Keratinocyte (primary cell): ENCODE data around the gene HDGFL2. TPM values are rescaled to one million over a fixed set of nuclear protein-coding genes. Genes with fewer than 3 reads are reported as not detected.

ENCODE experiments used
- DNase-seq: peaks from one replicate; pipeline ENCODE4 v3.0.0-alpha.2; 2011; ENCODE audit warnings: low read depth, missing footprints, low spot score
- FAIRE-seq: peaks from 2 replicates; lab custom pipeline; 2011; peaks lifted over from hg19 to GRCh38; lab: Jason Lieb, UNC
- H2AFZ ChIP-seq: 2 replicates; pipeline ENCODE4 v1.6.0; 2012; ENCODE audit warnings: low read length, control low read depth, inconsistent platforms; ENCODE audit not compliant: control insufficient read depth
- H3K27ac ChIP-seq: 2 replicates; pipeline ENCODE4 v1.5.1; 2011; ENCODE audit warnings: low read length; ENCODE audit not compliant: control insufficient read depth, insufficient read depth
- H3K27me3 ChIP-seq: 3 replicates; pipeline ENCODE4 v1.6.0; 2011; ENCODE audit warnings: low read length; ENCODE audit not compliant: control insufficient read depth, insufficient read depth; ENCODE audit errors: extremely low read depth
- H3K36me3 ChIP-seq, 2 experiments: 2 replicates in 1 of 2; 3 replicates in 1 of 2; pipeline ENCODE4 v1.5.1; 2011; ENCODE audit warnings: low read length in 2 of 2, mild to moderate bottlenecking in 1 of 2; ENCODE audit not compliant: control insufficient read depth in 2 of 2, insufficient read depth in 2 of 2; ENCODE audit errors: extremely low read depth in 1 of 2
- H3K4me1 ChIP-seq: 3 replicates; pipeline ENCODE4 v1.5.1; 2011; ENCODE audit warnings: low read length; ENCODE audit not compliant: control insufficient read depth, insufficient read depth; ENCODE audit errors: extremely low read depth
- H3K4me2 ChIP-seq: 3 replicates; pipeline ENCODE4 v1.6.0; 2011; ENCODE audit warnings: low read depth, low read length; ENCODE audit not compliant: control insufficient read depth, insufficient read depth; ENCODE audit errors: extremely low read depth
- H3K4me3 ChIP-seq, 3 experiments: fragments of 200-600 bp in 1 of 3; sonication (generic) in 1 of 3; 2 replicates in 2 of 3; 3 replicates in 1 of 3; pipeline ENCODE4 v1.5.1; 2011 to 2016; ENCODE audit warnings: low read length in 3 of 3, mild to moderate bottlenecking in 3 of 3, control low read depth in 2 of 3, inconsistent platforms in 1 of 3, low read depth in 1 of 3, mixed read lengths in 1 of 3, mixed run types in 1 of 3, moderate library complexity in 1 of 3; ENCODE audit not compliant: control insufficient read depth in 2 of 3, insufficient read depth in 2 of 3; ENCODE audit errors: extremely low read depth in 1 of 3
- H3K79me2 ChIP-seq: 2 replicates; pipeline ENCODE4 v1.6.0; 2012; ENCODE audit warnings: low read length; ENCODE audit not compliant: control insufficient read depth, insufficient read depth
- H3K9ac ChIP-seq: 3 replicates; pipeline ENCODE4 v1.6.0; 2011; ENCODE audit warnings: low read length; ENCODE audit not compliant: control insufficient read depth, insufficient read depth; ENCODE audit errors: extremely low read depth
- H3K9me1 ChIP-seq: 3 replicates; pipeline ENCODE4 v1.6.0; 2011; ENCODE audit warnings: low read length; ENCODE audit not compliant: control insufficient read depth, insufficient read depth; ENCODE audit errors: extremely low read depth
- H3K9me3 ChIP-seq: 2 replicates; pipeline ENCODE4 v1.5.1; 2012; ENCODE audit warnings: low read depth, low read length; ENCODE audit not compliant: control insufficient read depth
- H4K20me1 ChIP-seq: 3 replicates; pipeline ENCODE4 v1.6.0; 2011; ENCODE audit warnings: low read length; ENCODE audit not compliant: control insufficient read depth, insufficient read depth; ENCODE audit errors: extremely low read depth
- EZH2 ChIP-seq: IDR thresholded peaks from one replicate; pipeline ENCODE4 v1.6.1; 2012; ENCODE audit warnings: inconsistent platforms, mild to moderate bottlenecking, low read length, moderate library complexity
- dilution Hi-C: fragments of 300-500 bp; cut with MboI; formaldehyde crosslinking; loops from one replicate; pipeline ENCODE4 v1.7.0; 2020; ENCODE audit warnings: low sequenced_read_pairs; ENCODE audit not compliant: extremely low pct_ligation_motif_present
- polyA plus RNA-seq, 5 experiments: library from polyadenylated mRNA; depleted of rRNA in 3 of 5; stranded (reverse) in 3 of 5; stranded (forward) in 1 of 5; unstranded in 1 of 5; fragments of >200 nt; gene quantifications; 1 replicate in 1 of 5; 2 replicates in 3 of 5; 3 replicates in 1 of 5; pipeline versions ENCODE4 v1.2.1 to v1.2.3, GENCODE V29; 2011 to 2012; ENCODE audit warnings: missing spikeins in 2 of 5, low read depth in 1 of 5, low replicate concordance in 1 of 5
- TF ChIP-seq, protein P1 (sequence below), 3 experiments: IDR thresholded peaks in 1 of 3; conservative IDR thresholded peaks in 1 of 3; optimal IDR thresholded peaks in 1 of 3; 2 replicates in 2 of 3; 3 replicates in 1 of 3; pipeline versions ENCODE3 to v1.5.1; 2011; ENCODE audit warnings: low read length in 3 of 3, mild to moderate bottlenecking in 3 of 3, moderate library complexity in 2 of 3, control low read depth in 1 of 3, inconsistent platforms in 1 of 3; ENCODE audit not compliant: insufficient read depth in 2 of 3; ENCODE audit errors: extremely low read depth in 1 of 3

Gene HDGFL2
- polyA plus RNA-seq, 1 donor (not counting 4 experiments of a cell fraction or from before 2014, with no cell fraction given) = 19.5 TPM

DNA sequence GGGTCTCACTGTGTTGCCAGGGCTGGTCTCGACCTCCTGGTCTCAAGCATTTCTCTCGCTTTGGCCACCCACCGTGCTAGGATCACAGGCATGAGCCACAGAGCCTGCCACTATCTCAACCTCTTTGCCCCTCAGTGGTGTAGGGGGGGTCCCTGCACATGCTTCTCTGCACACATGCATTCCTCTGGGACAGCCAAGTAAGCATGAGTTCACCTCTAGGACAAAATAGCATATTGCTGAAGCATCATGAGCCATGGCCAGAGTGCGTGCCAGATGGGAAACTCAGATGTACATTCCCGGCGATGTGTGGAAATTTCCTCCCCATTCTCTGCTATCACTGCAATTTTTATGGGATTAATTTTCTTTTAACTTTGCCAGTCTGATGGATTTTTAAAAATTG is 46.6 kb upstream of the HDGFL2 start:
- H3K4me1 ChIP-seq = peaks cover 5% of the 10 kb centered on the region
- no peaks in the 10 kb centered on the region for H3K9me1 ChIP-seq
- no peaks in the 10 kb centered on the region for H3K27me3 ChIP-seq
- no peak overlapping the region for H3K9ac ChIP-seq
- DNase-seq (no peak), FAIRE-seq (no peak)
- no peaks in the 10 kb centered on the region for H4K20me1 ChIP-seq
- TF ChIP-seq, protein P1, sequence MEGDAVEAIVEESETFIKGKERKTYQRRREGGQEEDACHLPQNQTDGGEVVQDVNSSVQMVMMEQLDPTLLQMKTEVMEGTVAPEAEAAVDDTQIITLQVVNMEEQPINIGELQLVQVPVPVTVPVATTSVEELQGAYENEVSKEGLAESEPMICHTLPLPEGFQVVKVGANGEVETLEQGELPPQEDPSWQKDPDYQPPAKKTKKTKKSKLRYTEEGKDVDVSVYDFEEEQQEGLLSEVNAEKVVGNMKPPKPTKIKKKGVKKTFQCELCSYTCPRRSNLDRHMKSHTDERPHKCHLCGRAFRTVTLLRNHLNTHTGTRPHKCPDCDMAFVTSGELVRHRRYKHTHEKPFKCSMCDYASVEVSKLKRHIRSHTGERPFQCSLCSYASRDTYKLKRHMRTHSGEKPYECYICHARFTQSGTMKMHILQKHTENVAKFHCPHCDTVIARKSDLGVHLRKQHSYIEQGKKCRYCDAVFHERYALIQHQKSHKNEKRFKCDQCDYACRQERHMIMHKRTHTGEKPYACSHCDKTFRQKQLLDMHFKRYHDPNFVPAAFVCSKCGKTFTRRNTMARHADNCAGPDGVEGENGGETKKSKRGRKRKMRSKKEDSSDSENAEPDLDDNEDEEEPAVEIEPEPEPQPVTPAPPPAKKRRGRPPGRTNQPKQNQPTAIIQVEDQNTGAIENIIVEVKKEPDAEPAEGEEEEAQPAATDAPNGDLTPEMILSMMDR (optimal IDR thresholded peaks at IDR 0.05 in 1 of 3, IDR thresholded peaks at IDR 0.05 in 1 of 3, conservative IDR thresholded peaks at IDR 0.05 in 1 of 3; ENCODE audit: extremely low read depth in 1 of 3, insufficient read depth in 2 of 3, low read length in 3 of 3) = no peak
- TF ChIP-seq EZH2 = no peak
- H3K9me3 ChIP-seq = no peaks in the 10 kb centered on the region
- dilution Hi-C loops = no loop called here
- peaks cover 13 to 32% of the 10 kb centered on the region in 2 experiments for H3K36me3 ChIP-seq
- no peaks in the 10 kb centered on the region for H3K79me2 ChIP-seq
- no peak overlapping the region for H3K4me3 ChIP-seq
- no peak overlapping the region for H3K27ac ChIP-seq
- H3K4me2 ChIP-seq = no peak overlapping the region
- H2AFZ ChIP-seq = no peak overlapping the region

DNA sequence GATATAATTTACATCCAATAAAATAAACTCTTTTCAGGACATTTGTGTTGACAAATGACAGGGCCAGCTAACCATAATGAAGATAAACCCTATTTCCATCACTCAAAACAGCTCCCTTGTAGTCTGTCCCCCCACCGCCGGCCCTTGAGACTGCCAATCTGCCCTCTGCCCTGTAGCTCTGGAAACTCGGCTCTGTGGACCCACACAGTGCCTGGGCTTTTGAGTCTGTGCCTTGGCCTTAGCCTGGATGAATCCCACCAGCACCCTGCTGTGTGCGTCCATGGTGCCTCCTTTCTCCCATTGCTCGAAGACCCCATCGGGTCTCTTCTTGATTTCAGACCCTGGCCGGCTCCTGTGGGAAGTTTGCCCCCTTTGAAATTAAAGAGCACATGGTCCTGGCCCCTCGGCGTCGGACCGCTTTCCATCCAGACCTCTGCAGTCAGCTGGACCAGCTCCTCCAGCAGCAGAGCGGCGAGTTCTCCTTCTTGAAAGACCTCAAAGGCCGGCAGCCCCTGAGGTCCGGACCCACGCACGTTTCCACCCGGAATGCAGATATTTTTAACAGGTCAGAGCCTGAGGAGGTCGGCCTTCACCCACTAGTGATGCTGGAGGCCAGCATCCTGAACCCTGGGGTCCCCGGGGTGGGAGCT is 43.6 kb upstream of the HDGFL2 start:
- no peak overlapping the region for H3K4me3 ChIP-seq
- H3K27me3 ChIP-seq = no peaks in the 10 kb centered on the region
- no peaks in the 10 kb centered on the region for H3K9me3 ChIP-seq
- DNase-seq (no peak), FAIRE-seq (no peak)
- dilution Hi-C loops = no loop called here
- TF ChIP-seq, protein P1 (optimal IDR thresholded peaks at IDR 0.05 in 1 of 3, IDR thresholded peaks at IDR 0.05 in 1 of 3, conservative IDR thresholded peaks at IDR 0.05 in 1 of 3; ENCODE audit: extremely low read depth in 1 of 3, insufficient read depth in 2 of 3, low read length in 3 of 3) = no peak
- TF ChIP-seq EZH2 = no peak
- no peaks in the 10 kb centered on the region for H3K4me1 ChIP-seq
- no peaks in the 10 kb centered on the region for H3K79me2 ChIP-seq
- peaks cover 21 to 39% of the 10 kb centered on the region in 2 experiments for H3K36me3 ChIP-seq
- no peaks in the 10 kb centered on the region for H3K9me1 ChIP-seq
- no peak overlapping the region for H2AFZ ChIP-seq
- no peak overlapping the region for H3K4me2 ChIP-seq
- H4K20me1 ChIP-seq = no peaks in the 10 kb centered on the region
- H3K9ac ChIP-seq = no peak overlapping the region
- no peak overlapping the region for H3K27ac ChIP-seq
